ENCODE data around the gene NAPEPLD. TPM values are rescaled to one million over a fixed set of nuclear protein-coding genes. Genes with fewer than 3 reads are reported as not detected.

NAPEPLD gene
- total RNA-seq, 1 donor from 2014 or later = 13.3 TPM

DNA sequence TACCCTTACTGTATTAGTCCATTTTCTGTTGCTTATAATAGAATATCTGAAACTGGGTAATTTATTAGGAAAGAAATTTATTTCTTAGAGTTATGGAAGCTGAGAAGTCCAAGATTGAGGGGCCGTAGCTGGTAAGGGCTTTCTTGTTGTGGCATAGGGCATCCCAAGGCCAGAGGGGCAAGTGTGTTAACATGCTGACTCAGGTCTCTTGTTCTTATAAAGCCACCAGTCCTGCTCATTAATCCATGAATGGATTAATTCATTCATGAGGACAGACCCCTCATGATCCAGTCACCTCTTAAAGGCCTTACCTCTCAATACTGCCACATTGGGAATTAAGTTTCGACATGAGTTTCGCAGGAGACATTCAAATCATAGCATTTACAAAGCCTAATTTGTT lies 71.6 kb downstream of the NAPEPLD start:
- DNase-seq (no peak), ATAC-seq (no peak)
- no peaks in the 10 kb centered on the region for H3K9me3 ChIP-seq
- peaks cover 23% of the 10 kb centered on the region for H3K4me1 ChIP-seq
- H3K27ac ChIP-seq = no peak overlapping the region
- H3K4me3 ChIP-seq = no peak overlapping the region
- H3K36me3 ChIP-seq = no peaks in the 10 kb centered on the region
- H3K27me3 ChIP-seq = no peaks in the 10 kb centered on the region
- intact Hi-C loops (cut with DNase I) = no loop called here
- TF ChIP-seq, protein P1, sequence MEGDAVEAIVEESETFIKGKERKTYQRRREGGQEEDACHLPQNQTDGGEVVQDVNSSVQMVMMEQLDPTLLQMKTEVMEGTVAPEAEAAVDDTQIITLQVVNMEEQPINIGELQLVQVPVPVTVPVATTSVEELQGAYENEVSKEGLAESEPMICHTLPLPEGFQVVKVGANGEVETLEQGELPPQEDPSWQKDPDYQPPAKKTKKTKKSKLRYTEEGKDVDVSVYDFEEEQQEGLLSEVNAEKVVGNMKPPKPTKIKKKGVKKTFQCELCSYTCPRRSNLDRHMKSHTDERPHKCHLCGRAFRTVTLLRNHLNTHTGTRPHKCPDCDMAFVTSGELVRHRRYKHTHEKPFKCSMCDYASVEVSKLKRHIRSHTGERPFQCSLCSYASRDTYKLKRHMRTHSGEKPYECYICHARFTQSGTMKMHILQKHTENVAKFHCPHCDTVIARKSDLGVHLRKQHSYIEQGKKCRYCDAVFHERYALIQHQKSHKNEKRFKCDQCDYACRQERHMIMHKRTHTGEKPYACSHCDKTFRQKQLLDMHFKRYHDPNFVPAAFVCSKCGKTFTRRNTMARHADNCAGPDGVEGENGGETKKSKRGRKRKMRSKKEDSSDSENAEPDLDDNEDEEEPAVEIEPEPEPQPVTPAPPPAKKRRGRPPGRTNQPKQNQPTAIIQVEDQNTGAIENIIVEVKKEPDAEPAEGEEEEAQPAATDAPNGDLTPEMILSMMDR (IDR thresholded peaks at IDR 0.05) = no peak

DNA sequence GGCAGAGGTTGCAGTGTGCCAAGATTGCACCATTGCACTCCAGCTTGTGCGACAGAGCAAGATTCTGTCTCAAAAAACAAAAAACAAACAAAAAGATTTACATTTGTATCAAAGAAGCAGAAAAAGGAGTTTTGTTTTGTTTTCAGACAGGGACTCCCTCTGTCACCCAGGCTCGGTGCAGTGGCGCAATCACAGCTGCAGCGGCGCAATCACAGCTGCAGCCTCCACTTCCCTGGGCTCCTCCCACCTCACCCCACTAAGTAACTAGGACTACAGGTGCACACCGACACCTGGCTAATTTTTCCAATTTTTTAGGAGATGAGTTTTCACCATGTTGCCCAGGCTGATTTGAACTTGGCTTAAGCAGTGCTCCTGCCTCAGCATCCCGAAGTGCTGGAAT lies 72.1 kb downstream of the NAPEPLD start:
- intact Hi-C loops (cut with DNase I) = no loop called here
- ATAC-seq (no peak), DNase-seq (peak; percentile 70)
- Histone ChIP-seq H3K27ac (no peak overlapping the region), H3K4me3 (no peak overlapping the region), H3K4me1 (peaks cover 23% of the 10 kb centered on the region), H3K36me3 (no peaks in the 10 kb centered on the region), H3K9me3 (no peaks in the 10 kb centered on the region), H3K27me3 (no peaks in the 10 kb centered on the region)
- TF ChIP-seq, protein P1 (IDR thresholded peaks at IDR 0.05) = no peak

DNA sequence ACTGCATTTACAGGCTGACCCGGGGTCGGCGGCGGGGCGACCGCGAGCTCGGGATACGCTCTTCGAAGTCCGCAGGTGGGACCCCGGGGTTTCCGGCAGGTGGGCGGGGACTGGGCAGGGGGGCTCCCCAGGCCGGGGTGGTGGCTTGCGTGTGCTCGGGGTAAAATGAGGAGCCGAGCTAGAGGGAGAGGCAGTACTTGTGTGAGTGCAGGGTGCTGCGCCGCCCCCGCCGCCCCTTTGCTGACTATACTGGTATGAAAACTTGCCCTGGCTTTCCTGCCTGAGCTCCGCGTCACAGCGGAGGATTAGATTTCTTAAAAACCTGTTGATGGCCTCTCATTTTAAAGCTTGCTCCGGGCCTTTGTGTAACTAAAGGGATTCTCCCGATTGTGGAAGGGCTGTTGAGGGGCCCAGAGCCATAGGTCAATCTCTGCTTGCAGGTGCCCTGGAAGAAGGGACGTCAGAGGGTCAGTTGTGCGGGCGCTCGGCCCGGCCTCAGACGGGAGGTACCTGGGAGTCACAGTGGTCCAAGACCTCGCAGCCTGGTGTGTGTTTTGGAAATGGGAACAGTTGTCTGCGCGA lies 73.5 kb downstream of the NAPEPLD start:
- H3K27ac ChIP-seq = peak overlapping the region; percentile 90
- H3K4me1 ChIP-seq = peaks cover 23% of the 10 kb centered on the region
- peak overlapping the region; percentile 76 for H3K4me3 ChIP-seq
- H3K9me3 ChIP-seq = no peaks in the 10 kb centered on the region
- intact Hi-C loops (cut with DNase I) = no loop called here
- TF ChIP-seq, protein P1 (IDR thresholded peaks at IDR 0.05) = no peak
- DNase-seq (peak; percentile 84), ATAC-seq (peak; percentile 44)
- no peaks in the 10 kb centered on the region for H3K36me3 ChIP-seq
- H3K27me3 ChIP-seq = no peaks in the 10 kb centered on the region

DNA sequence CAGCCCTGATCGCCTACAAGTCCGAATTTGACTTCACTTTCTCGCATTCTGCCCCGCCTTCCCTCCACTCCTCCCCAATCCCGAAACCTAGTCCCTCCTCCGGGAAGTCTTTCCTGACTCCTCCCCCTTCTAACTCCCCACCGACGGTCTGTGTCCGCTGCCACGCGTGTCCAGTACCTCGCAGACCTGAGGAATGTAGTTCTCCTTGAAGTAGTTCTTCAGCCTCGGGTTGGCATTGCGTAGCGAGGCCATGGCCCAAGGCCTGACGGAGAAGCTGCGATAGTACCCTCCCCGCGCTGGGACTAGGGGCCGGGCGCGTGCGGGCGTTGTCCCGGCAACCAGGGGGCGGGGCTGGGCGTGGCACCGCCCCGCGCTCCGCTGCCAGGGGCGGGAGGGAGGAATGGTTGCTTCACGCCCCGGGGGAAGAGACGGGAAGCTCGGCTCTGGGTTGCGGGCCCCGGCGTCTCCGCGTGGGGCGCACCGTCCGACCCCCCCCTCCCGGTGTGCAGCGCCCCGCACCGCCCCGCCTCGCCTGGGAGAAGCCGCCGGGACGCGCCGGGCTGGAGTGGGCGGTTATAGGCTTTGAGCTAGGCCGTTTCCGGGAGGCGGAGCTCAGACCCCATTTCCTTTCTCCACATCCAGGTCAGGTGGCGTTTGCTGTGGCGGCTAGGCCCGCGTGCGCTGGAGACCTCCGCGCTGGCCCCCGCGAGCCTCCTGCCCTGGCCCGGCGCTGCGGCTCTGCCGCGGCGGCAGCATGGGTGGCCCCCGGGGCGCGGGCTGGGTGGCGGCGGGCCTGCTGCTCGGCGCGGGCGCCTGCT lies 74.2 kb downstream of the NAPEPLD start, which contains the start of the genes ARMC10 and FBXL13:
ARMC10 (plus strand) TSS at position 622 of the 818 bp plus-strand sequence; CDS start at position 755, 133 bp downstream.
FBXL13 (minus strand) TSS at position 278 of the 818 bp plus-strand sequence.
- Histone ChIP-seq H3K27me3 (no peaks in the 10 kb centered on the region), H3K36me3 (no peaks in the 10 kb centered on the region), H3K4me1 (peaks cover 23% of the 10 kb centered on the region), H3K4me3 (peak within 1 kb of the TSS; percentile 76), H3K27ac (peak within 1 kb of the TSS; percentile 90), H3K9me3 (no peaks in the 10 kb centered on the region)
- TF ChIP-seq, protein P1 (IDR thresholded peaks at IDR 0.05) = peak; percentile 44
- intact Hi-C loops (cut with DNase I) = no loop called here
- DNase-seq (peak; percentile 96), ATAC-seq (peak; percentile 97)

DNA sequence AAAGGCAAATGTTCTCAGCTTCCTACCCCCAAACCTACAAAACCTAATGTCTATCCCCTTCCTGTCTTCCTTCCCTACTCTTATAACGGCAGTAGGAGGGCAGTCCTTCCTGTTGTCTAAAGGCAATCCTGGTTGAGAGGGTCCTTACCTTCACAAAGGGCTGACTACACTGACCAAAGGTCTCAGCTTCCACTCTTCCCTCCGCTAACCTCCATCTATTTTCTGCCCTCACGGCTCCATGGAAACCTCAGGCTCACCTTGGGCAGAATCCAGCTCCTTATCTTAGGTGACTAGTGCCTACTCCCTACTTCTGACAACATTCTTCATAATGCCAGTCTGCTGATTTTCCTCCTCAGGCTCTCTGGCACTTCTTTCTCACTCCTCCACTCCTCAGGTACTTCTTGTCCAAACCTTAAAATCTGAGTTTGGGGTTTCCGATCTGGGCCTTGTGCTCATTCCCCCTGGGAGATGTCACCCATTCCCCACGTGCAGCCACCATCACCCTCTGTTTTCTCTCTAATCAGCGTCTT lies 74.8 kb downstream of the NAPEPLD start:
- H3K4me3 ChIP-seq = peak overlapping the region; percentile 76
- no peaks in the 10 kb centered on the region for H3K27me3 ChIP-seq
- H3K9me3 ChIP-seq = no peaks in the 10 kb centered on the region
- peaks cover 23% of the 10 kb centered on the region for H3K4me1 ChIP-seq
- TF ChIP-seq, protein P1 (IDR thresholded peaks at IDR 0.05) = no peak
- peak; percentile 1 for ATAC-seq
- peak overlapping the region; percentile 90 for H3K27ac ChIP-seq
- DNase-seq = no peak
- H3K36me3 ChIP-seq = no peaks in the 10 kb centered on the region
- intact Hi-C loops (cut with DNase I) = no loop called here
